Left renal pelvis (tissue), 4 donors: ENCODE results near the gene CENPX. TPM values are rescaled to one million over a fixed set of nuclear protein-coding genes. Genes with fewer than 3 reads are reported as not detected.

Source experiments
- DNase-seq, 4 donors: peaks; one replicate each; pipeline ENCODE4 v3.0.0-alpha.2; 2013; ENCODE audit warnings: low read depth in 4 of 4, low spot score in 3 of 4
- polyA plus RNA-seq, 4 donors: library from polyadenylated mRNA; unstranded; fragments of 120-200 nt; gene quantifications; one replicate each; pipeline ENCODE4 v1.2.1, GENCODE V29; 2013; ENCODE audit not compliant: insufficient read length in 4 of 4

CENPX gene
- polyA plus RNA-seq = 10 to 100 TPM; 32.0 to 50.3 (median 34.4) TPM

- DNase-seq = no peak
These were observed at the start of gene CENPX for GRCh38 chr17:82022310-82022980. TSS of gene CENPX (minus strand) at chr17:82022878. CDS start at chr17:82022861, 17 bp downstream.

GRCh38 chr17:82070611-82071010, 47.9 kb upstream of the CENPX start:
- no peak for DNase-seq

- no peak for DNase-seq
These were observed 43.1 kb upstream of the CENPX start, which contains the start of gene DUS1L for GRCh38 chr17:82065638-82066303. TSS of gene DUS1L (minus strand) at chr17:82065804. CDS start at chr17:82065059, 745 bp downstream.

GRCh38 chr17:82065193-82065637, 42.5 kb upstream of the CENPX start:
- no peak for DNase-seq

GRCh38 chr17:82064433-82065192, 41.9 kb upstream of the CENPX start:
- DNase-seq = no peak

- DNase-seq = no peak
These were observed 41.0 kb upstream of the CENPX start for GRCh38 chr17:82063424-82064415.

GRCh38 chr17:82062984-82063368, 40.3 kb upstream of the CENPX start:
- DNase-seq = no peak

- no peak for DNase-seq
These were observed 39.7 kb upstream of the CENPX start for GRCh38 chr17:82062076-82062983.

- no peak for DNase-seq
These were observed 38.6 kb upstream of the CENPX start for GRCh38 chr17:82061047-82061925.

- DNase-seq = no peak
These were observed 37.9 kb upstream of the CENPX start for GRCh38 chr17:82060614-82061013.

- no peak for DNase-seq
These were observed 37.3 kb upstream of the CENPX start for GRCh38 chr17:82060001-82060380.

GRCh38 chr17:82059272-82060000, 36.8 kb upstream of the CENPX start:
- DNase-seq = no peak

GRCh38 chr17:82058855-82059249, 36.2 kb upstream of the CENPX start:
- no peak for DNase-seq

GRCh38 chr17:82058230-82058854, 35.7 kb upstream of the CENPX start:
- no peak for DNase-seq

GRCh38 chr17:82056729-82057621, 34.3 kb upstream of the CENPX start:
- DNase-seq = no peak
